ENCODE measurements around the gene SMOC2.

The SMOC2 gene

GRCh38 chr6:168420084-168420483 is 20.9 kb upstream of the SMOC2 start:
- FAIRE-seq (no peak), DNase-seq (ENCODE audit: insufficient read length, low spot score) (no peak)
- TF ChIP-seq POLR2A (IDR thresholded peaks at IDR 0.05; ENCODE audit: low read depth, low read length), result no peak

GRCh38 chr6:168420706-168421105 is 20.3 kb upstream of the SMOC2 start:
- DNase-seq (ENCODE audit: insufficient read length, low spot score) (no peak), FAIRE-seq (no peak)
- TF ChIP-seq POLR2A (IDR thresholded peaks at IDR 0.05; ENCODE audit: low read depth, low read length), result no peak

- TF ChIP-seq POLR2A (IDR thresholded peaks at IDR 0.05; ENCODE audit: low read depth, low read length), result no peak
- no peak for FAIRE-seq
- DNase-seq (ENCODE audit: insufficient read length, low spot score), result no peak
These were observed 13.8 kb upstream of the SMOC2 start for GRCh38 chr6:168427184-168427583.

- TF ChIP-seq POLR2A (IDR thresholded peaks at IDR 0.05; ENCODE audit: low read depth, low read length), result no peak
- DNase-seq (ENCODE audit: insufficient read length, low spot score) (no peak), FAIRE-seq (no peak)
These were observed 12.7 kb upstream of the SMOC2 start for GRCh38 chr6:168428052-168428826.

- no peak for DNase-seq (ENCODE audit: insufficient read length, low spot score)
- no peak for TF ChIP-seq POLR2A (IDR thresholded peaks at IDR 0.05; ENCODE audit: low read depth, low read length)
- FAIRE-seq, result no peak
These were observed 12.1 kb upstream of the SMOC2 start for GRCh38 chr6:168428863-168429262.

- no peak for TF ChIP-seq POLR2A (IDR thresholded peaks at IDR 0.05; ENCODE audit: low read depth, low read length)
- DNase-seq (ENCODE audit: insufficient read length, low spot score), result no peak
- no peak for FAIRE-seq
These were observed 8.8 kb upstream of the SMOC2 start for GRCh38 chr6:168432196-168432595.

- DNase-seq (ENCODE audit: insufficient read length, low spot score) (no peak), FAIRE-seq (no peak)
- no peak for TF ChIP-seq POLR2A (IDR thresholded peaks at IDR 0.05; ENCODE audit: low read depth, low read length)
These were observed 7.1 kb upstream of the SMOC2 start for GRCh38 chr6:168433898-168434297.

- no peak for TF ChIP-seq POLR2A (IDR thresholded peaks at IDR 0.05; ENCODE audit: low read depth, low read length)
- no peak for FAIRE-seq
- DNase-seq (ENCODE audit: insufficient read length, low spot score), result no peak
These were observed 6.5 kb upstream of the SMOC2 start for GRCh38 chr6:168434505-168434904.

- no peak for FAIRE-seq
- no peak for TF ChIP-seq POLR2A (IDR thresholded peaks at IDR 0.05; ENCODE audit: low read depth, low read length)
- no peak for DNase-seq (ENCODE audit: insufficient read length, low spot score)
These were observed 3.2 kb upstream of the SMOC2 start for GRCh38 chr6:168437751-168438150.

- FAIRE-seq, result no peak
- TF ChIP-seq POLR2A (IDR thresholded peaks at IDR 0.05; ENCODE audit: low read depth, low read length), result no peak
These were observed 2.0 kb upstream of the SMOC2 start for GRCh38 chr6:168438783-168439520.

GRCh38 chr6:168439794-168440450 is 1.1 kb upstream of the SMOC2 start:
- TF ChIP-seq POLR2A (IDR thresholded peaks at IDR 0.05; ENCODE audit: low read depth, low read length), result no peak

More at GRCh38 chr6:168438783-168439520, 2.0 kb upstream of the SMOC2 start:
- DNase-seq (ENCODE audit: insufficient read length, low spot score), result no peak

GRCh38 chr6:168441434-168442391 is 729 bp downstream of the SMOC2 start:
- FAIRE-seq (no peak), DNase-seq (ENCODE audit: insufficient read length, low spot score) (no peak)
- TF ChIP-seq POLR2A (IDR thresholded peaks at IDR 0.05; ENCODE audit: low read depth, low read length), result no peak

More at GRCh38 chr6:168439794-168440450, 1.1 kb upstream of the SMOC2 start:
- DNase-seq (ENCODE audit: insufficient read length, low spot score), result no peak
- FAIRE-seq, result no peak

- FAIRE-seq (no peak), DNase-seq (ENCODE audit: insufficient read length, low spot score) (no peak)
- TF ChIP-seq POLR2A (IDR thresholded peaks at IDR 0.05; ENCODE audit: low read depth, low read length), result no peak
These were observed 1.7 kb downstream of the SMOC2 start for GRCh38 chr6:168442646-168443045.

All from H54 (cell line).